T-helper 2 cell treated with Interferon-gamma antibody and Interleukin-4, amounts not matched to agents 100 ng/mL and 5 ng/mL, for 36 hours (primary cell): Measurements from ENCODE around the gene CAMTA1. TPM values are rescaled to one million over a fixed set of nuclear protein-coding genes. Genes with fewer than 3 reads are reported as not detected.

Experiments used
- total RNA-seq: library from RNA; stranded (reverse); gene quantifications from 2 replicates; pipeline ENCODE4 v1.2.3, GENCODE V29; 2022

CAMTA1 gene
- total RNA-seq, 1 donor from 2014 or later = 40.7 TPM

Other genes starting within 250 kb of the CAMTA1 start
- gene NOL9, start 230.9 kb upstream of the CAMTA1 start, total RNA-seq = 54.0 and 58.5 TPM in 2 replicates
- not detected in 2 replicates for gene TAS1R1, start 230.1 kb upstream of the CAMTA1 start, total RNA-seq
- gene ZBTB48, start 205.5 kb upstream of the CAMTA1 start, total RNA-seq = 29.8 and 32.9 TPM in 2 replicates
- gene KLHL21, start 182.6 kb upstream of the CAMTA1 start, total RNA-seq = 20.7 and 22.0 TPM in 2 replicates
- 16.1 and 16.3 TPM in 2 replicates for gene PHF13, start 171.7 kb upstream of the CAMTA1 start, total RNA-seq
- 17.1 and 19.4 TPM in 2 replicates for gene THAP3, start 160.6 kb upstream of the CAMTA1 start, total RNA-seq
- gene DNAJC11, start 83.6 kb upstream of the CAMTA1 start, total RNA-seq = 52.9 and 55.0 TPM in 2 replicates